DMS153 (cell line): ENCODE results near the gene SORT1.
"Not testable (repeated sequence)": the region's sequence is repeated elsewhere in the genome, so short reads cannot be mapped to it uniquely, and the experiment has no call there.

Experiments used
- DNase-seq: peaks from one replicate; lab custom pipeline; 2025; lab: John Stamatoyannopoulos, UW

Gene SORT1

DNA sequence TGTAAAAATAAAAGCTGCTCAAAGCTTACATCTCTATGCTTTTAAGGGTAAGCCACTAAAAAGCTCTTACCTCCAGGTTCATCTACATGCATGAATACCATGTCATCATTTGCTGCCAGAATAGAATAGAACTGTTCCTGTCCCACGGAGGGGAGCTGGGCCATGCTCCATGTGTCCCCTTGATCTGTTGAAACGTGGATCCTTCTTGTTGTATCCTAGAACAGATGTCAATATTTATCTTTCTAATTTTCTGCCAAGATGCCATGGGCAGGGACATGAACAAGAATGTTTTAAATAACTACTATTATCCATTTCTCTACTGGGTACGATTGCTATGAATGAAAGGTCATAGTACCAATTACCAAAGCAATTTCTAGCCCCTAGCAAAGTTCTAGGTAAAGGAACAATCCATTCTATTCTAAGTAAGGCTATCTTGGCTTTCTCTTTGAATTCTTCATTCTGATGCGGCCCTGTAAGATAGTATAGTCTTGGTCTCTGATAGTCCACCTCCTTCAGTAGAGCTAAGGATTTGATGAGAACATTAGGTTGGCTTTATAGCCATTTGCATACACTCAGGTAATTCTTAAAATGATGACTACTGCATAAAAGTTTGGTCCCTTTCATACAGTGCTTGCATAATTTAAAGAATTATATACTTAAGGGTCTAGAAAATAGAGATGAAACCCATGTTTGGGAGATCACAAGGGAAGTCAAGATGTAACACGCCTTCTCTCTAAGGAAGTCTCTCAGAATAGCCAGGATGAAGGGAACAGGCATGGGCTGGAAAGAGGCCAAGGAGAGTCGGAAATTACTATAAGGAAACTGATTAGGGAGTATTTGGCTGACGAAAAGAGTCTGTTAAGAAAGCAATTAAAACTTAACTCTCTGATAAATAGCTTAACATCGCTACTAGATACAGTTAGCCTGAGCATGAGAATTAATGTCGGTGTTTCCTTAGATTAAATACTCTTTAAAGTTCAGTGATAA, 55.5 kb downstream of the SORT1 start:
- DNase-seq = no peak

DNA sequence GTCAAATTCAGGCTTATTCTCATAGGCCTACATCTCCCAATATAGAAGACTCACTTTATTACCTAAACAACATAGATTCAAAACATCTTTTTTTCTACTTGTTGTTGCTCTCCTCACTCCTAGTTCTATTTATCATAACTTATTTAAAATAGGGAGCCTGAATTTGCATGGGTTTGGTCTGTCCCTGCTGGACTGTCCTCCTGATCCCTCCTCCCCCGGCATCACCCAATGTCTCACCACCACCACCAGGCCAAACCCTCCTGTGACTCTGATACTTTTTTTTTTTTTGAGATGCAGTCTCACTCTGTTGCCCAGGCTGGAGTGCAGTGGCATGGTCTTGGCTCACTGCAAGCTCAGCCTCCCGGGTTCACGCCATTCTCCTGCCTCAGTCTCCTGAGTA, 59.1 kb downstream of the SORT1 start:
- DNase-seq = no peak

DNA sequence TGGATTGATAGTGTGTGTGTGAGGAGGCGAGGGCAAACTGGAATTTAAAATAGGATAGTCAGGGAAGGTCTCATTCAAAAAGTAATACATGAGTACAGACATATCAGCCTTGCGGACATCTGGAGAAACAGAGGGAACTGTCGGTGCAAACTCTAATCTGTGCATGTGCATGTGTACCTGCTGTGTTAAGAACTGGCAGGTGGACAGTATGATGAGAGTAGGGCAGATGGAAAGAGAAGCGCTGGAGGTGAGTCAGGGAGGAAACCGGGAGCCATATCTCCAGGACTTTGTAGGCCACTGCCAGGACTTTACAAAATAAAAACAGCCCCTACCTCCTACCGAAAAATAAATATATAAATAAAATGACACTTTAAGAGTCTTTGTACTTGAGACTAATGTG, 59.6 kb downstream of the SORT1 start:
- no peak for DNase-seq

DNA sequence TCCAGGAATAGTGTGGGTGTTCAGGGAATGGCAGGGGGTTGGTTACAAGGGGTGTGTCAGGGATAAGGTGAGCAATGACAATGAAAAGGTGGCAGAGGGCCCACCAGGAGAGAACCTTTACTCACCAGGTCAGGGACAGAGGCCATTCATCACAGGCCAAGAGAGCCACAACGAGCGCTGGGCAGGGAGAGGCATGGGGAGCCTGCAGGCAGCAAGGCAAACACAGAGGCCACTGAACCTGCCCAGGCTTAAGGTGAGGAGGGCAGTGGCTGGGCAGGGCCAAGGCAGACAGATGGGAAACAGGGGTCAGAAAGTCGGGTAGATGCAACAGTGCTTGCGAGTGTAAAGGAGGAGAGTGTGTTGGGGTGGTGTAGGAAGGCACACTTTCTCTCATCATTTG, 62.6 kb downstream of the SORT1 start:
- DNase-seq = no peak

DNA sequence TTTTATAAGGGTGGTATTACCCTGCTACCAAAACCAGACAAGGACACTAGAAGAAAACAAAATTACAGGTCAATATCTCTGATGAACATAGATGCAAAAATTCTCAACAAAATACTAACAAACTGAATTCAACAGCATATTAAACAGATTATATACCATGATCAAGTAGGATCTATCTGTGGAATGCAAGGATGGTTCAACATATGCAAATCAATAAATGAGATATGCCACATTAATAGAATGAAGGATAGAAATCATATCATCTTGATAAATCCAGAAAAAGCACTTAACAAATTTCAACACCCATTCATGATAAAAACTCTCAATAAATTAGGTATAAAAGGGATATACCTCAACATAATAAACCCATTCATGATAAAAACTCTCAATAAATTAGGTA, 66.6 kb downstream of the SORT1 start:
- DNase-seq = no peak

DNA sequence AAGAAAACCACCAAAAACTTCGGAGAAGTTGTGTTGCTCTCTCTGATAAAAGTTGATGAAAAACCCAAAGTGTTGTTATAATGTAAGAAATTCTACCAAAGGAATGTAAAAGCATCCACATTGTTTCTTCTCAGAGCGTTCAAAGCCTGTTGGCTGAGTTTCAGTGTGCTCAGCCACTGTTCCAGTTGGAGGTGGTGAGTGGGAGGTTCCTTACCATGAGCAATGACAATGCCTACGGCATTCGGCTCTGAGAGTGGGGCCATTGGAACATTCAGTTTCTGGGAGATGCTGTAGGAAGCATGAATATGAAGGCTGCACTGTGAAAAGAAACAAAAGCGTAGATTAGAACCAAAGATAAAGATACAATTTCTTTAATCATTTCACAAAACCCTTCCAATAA, 70.4 kb downstream of the SORT1 start:
- no peak for DNase-seq

DNA sequence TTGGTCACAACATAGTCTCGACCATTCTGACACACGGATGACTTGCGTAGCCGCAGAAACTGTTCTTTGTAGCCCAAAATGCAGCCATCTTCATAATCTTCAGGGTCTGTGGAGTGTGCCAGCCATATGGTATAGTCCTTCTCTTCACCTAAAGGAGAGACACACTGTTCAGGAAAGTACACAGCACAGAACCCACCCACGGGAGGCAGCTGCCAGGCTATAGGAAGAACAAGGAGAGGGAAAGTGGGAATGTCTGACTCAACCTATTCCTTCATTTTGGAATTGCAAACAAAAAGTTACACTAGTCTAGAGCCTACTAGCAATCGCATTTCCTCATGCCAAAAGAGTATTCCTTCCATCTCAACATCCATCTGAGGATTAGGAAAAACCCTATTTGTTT, 74.7 kb downstream of the SORT1 start:
- DNase-seq = no peak

DNA sequence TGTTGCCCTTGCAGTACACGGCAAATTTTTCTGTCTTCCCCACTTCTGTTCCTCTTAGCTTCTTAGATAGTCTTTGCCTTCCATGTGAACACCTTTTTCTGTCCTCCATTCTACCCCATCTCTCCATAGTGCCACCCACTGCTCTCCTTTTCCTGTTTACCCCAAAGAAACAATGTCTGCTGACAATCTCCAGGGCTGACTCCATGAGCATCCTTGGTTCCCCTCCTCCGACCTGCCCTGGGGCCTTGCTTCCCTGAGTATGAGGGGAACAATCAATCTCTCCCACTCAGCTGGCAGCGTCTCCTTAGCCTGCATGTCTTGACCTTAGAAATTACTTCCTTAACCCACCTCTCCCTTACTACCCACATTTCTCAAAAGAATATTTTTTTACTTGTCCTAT, 78.6 kb downstream of the SORT1 start:
- no peak for DNase-seq

DNA sequence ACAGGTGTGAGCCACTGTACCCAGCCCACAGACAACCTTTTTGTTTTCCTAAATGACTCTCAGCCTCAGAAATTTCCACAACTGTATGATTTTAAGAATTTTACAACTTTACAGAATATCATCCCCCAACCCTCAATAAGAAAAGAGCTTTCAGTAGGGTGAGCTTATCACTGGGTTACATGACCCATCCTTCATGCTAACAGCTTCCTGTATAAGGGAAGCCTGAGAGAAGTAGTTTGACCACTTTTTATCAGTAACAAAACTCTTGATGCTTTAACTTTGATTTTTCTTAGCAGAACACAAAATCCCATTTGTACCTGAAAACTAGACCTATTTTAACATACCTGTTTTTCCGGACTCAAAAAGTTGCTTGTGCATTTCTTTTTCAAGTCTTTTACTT, 81.2 kb downstream of the SORT1 start:
- DNase-seq = no peak

DNA sequence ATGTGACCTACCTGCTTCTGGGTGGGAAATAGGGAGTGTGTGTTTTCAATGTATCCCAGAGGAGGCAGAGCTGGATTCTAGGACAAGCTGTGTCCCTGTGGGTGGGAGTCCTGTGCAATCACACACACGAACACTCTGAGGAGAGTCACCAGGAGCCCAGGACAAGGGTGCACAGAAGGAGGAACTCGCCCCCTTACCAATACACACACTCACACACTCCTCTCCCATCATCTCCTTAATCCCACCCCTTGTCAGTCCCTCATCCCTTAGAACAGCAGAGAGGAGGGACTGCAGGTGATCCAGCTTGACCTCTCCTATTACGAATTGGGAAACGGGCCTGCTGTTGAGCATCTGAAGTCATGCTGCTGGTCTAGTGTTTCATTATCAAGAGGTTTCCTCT, 82.4 kb downstream of the SORT1 start:
- no peak for DNase-seq

DNA sequence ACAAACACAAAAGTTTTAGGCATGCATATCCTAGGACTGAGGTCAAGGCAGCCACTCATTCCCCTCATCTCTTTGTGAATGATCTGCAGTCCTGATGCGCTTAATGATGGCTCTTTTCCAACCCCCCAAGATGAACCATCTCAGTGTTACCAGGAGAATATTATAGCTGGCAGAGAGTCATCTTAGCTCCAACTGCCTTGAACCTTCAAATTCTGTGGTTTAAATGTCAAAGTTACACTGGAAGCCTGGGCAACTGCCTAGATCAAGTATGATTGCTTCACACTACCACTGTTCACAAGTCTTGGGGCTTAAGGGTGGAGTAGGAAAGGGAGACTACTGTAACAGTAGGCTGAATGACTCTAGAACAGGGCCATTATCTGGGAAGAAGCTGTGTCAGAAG, 82.9 kb downstream of the SORT1 start:
- DNase-seq = no peak

DNA sequence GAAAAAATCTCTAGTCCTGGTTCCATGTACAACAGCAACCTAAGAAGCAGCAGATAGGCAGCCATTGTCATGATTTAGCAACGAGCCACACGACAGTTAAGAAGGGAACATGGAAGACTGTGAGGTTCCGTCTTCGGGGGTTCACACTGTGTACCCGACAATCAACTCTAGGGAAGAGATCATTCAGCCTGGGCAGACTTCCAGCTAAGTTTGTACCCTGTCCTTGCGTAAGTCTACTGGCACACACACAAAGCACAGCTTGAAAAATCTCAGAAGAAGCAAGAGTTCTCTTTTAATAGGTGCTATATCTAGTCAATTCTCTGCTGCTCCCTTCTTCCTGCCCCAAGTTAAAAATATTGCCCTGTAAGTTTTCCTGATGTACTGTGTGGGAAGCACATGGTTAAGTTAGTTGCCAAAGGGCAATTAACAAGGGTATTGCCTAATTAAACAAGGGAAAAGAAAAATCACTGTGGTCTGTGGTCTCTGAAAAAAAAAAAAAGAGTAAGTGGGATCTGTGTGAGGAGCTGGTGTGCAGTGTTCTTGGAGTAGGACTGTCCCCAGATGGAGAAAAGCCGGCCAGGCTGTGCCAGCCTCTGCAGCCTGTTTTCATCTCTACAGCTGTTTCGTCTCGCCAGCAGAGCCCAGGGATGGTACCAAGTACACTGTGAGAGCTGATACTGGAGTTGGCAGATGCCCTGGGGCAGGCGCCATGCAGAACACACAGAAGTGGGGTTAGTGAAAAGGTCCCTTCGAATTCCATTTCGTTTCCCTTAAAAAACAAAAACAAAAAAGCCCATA, 84.5 kb downstream of the SORT1 start:
- no peak for DNase-seq

DNA sequence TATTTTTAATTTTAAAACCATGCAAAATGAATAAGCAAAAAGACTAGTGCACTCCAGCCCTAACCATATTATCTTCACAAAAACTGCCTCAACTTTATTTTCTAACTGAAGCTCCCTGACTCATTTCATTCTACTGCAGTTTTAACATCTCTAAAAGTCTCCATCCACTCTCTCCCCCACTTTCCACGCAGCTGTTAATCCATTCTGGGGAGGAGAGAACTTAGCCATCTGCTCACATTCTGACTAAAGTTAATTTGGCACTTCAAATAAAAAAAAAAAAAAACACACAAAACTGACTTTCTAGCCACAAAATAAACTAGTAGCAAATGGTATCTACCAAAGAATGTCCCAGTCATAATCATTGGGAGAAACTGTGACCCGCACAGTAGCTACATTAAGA, 85.5 kb downstream of the SORT1 start:
- DNase-seq = no peak

DNA sequence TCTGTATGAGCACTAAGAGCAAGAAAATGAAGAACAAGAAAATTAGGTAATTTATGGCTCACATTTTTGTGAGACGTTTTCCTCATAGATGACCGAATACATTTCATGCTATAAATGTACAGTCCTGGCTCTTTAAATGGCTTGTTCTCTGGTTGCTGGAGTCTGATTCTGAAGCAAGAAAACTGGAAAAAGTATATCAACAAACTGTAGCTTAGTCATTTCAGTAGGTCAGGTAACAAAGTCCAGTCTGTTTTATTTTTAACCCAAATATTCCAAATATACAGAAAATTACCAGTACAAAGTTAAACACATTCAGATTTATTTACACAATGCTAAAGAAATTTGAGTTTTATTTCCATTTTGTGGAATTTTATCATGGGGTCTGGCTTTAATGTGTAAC, 88.4 kb downstream of the SORT1 start:
- no peak for DNase-seq

DNA sequence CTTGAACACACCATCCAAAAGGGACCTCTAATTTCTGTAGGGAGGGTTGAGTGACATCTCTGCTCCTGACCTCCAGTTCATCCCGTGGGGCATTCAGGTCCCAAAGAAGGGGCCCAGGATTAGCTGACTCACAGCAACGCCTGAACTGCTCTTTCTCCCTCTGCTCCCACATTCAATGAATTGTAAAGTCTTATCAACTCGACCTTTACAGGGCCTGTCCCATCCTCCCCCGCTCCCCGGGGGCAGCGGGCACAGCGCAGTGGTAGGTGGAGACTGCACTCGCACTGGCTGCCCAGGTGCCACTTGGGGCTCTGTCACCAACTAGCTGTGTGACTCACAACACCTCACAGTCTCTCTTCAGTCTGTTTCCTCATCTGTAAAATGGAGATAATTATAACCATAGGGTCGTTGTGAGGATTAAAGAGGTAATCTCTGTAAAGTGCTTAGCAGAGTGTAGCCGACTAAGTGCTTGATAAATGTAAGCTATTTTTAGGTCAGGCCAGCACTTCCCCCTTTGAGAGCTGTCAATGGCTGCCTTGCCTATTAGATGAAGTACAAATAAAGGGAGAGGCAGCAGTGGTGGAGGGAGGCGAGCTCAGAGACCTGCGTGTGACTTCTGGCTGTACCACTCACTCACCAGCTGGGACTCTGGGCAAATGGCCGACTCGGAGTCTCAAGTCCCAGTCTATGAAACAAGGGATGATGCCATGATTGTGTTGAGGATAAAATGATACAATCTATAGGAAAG, 90.3 kb downstream of the SORT1 start:
- peak; percentile 45 for DNase-seq

DNA sequence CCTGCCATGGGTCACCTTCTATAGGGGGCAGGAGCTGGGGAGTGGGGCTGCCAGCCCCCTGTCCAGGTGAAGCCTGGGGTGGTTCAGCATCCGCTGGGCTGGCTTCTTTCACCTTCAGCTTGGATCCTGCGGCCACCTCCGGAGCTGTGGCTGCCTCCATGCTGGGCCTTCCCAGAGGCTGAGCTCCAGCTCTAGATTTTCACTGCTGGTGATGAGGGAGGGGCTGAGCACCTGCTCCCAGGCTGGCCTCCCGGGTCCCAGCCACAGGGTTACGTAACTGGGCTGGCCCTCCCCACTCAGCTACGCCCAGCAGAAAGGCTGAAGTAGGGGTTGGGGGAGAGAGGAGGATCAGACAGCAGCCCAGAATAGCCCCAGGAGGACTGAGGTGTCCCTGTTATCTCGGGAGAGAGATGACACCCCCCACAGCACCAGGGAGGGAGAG, 90.9 kb downstream of the SORT1 start, which contains the start of gene MYBPHL:
MYBPHL (minus strand) TSS at position 180 of the 442 bp plus-strand sequence; CDS start at position 160, 20 bp downstream.
- DNase-seq = no peak

DNA sequence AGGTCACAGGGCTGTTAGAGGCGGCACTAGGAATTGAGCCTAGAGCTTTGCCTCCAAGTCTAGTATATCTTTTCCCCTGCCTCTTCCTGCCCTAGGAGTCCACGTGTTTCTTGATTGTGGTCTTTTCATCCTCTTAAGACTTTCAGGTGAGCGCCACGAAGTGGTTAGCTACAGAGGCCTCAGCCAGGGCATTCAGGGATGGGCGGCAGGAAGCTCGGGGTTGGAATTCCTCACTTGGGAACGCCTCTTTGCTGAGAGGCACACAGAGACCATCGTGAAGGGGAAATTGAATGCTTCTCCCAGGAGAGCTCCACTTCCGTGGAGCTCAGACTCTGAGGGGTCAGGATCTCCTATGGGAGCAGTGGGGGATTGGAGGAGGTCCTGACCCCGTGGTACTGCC, 91.7 kb downstream of the SORT1 start:
- not testable (repeated sequence) for DNase-seq

DNA sequence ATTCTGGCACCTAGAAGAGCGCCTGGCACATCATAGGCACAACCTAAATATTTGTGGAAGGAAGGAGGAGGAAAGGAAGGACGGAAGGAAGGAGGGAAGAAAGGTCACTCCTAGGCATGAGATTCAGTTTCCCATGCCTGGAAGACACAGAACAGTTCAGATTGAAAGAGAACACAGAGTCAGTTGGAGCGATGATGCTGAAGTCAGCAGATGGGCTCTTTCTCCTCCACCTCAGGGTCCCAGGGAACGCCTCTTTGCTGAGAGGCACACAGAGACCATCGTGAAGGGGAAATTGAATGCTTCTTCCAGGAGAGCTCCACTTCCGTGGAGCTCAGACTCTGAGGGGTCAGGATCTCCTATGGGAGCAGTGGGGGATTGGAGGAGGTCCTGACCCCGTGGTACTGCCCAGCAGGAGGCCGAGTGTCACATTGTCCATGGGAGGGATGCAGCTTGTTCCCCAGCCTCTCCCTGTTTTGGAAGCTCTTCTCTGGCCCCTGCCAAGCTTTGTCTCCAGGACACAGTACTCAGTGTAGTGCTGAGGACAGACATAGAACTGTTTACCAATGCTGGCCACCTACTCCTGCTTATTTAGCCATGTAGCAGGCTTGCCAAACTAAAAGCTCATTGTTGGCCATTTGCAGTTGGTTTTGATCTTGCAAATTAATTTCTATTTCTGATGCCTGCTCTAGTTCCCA, 93.3 kb downstream of the SORT1 start:
- no peak for DNase-seq

DNA sequence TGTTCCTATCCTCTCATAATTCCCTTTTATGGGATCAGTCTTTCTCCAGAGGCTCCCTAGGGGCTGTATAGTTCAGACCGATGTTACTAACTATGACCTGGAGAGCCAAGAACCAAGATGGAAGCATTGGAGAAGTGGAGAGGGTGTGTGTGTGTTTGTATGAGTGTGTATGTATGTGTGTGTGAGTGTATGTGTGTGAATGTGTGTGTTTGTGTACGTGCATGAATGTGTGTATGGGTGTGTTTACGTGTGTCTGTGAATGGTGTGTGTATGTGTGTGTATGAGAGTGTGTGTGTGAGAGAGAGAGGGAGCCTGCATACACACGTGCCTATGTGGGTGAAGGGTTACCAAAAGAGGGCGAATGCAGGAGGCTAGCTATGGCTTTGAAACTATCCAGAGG, 95.8 kb downstream of the SORT1 start:
- no peak for DNase-seq

DNA sequence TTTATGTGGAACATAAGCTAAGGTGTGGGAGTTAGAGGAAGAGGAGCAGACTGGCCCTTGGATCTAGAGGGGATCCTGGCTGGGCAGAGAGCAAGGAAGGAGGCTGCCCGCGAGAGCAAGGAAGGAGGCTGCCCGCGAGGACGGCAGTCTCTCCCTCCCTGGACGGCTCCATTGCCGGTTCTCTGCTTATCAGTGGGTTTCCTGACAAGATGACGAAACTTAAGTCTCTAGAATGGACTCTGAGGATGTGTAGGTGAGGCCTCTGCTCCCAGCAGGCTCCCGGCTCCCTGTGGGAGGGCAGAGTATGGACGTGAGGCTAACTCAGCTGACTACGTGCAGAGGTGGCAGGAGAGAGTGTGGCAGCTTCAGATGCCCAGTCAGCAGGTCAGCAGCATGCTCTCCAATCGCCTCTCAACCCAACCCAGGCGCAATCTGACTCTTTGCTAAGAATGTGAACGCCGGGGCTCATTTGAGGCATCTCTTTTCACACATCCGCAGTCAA, 97.0 kb downstream of the SORT1 start:
- no peak for DNase-seq

DNA sequence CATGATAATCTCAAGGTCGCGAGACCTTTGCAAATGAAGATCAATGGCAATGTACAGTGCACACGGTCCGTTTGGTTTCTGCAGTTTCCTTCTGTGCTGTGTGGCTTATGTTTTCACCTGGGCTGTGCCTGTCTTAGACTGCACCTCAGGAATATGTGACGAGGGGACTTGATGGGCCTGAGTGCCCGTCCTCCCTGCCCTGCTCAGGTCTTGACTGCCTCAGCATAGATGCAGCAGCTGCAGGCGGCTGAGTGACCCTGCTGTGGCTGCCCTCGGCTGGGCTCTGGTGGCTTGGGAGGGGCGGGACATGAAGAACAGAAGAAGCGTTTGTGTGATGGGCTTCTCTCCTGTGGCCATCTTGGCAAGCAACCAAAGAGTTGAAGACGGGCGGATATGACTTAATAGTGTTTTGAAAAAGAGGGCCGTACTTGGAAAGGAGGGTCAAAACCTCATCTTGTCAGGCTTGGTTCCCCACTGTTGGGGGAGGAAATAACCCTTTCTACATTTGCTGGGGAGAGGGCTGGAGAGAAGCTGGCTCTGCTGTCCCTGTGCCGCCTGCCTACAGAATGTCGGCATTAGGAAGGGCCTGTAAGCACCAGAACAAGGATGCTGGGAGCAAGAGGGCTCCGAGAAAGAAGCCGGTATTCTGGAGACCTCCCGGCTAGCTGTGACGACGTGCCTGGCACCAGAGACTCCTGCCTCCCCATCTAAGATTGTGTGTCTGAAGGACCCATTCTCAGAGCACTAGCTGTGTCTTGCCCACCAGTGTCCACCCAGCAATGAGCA, 98.0 kb downstream of the SORT1 start:
- DNase-seq = no peak
